WTC11 (cell line): ENCODE results near the gene KIF3B.
"Not testable (repeated sequence)": the region's sequence is repeated elsewhere in the genome, so short reads cannot be mapped to it uniquely, and the experiment has no call there.

Experiments used
- ESRRA ChIP-seq: sonication (generic); formaldehyde crosslinking; IDR thresholded peaks from 2 replicates; pipeline ENCODE4 v1.8.1; 2022; ENCODE audit warnings: mild to moderate bottlenecking, missing genetic modification reagents, borderline replicate concordance
- GTF2I ChIP-seq: fragments of 250-450 bp; sonication (Bioruptor Pico); conservative IDR thresholded peaks from 2 replicates; pipeline ENCODE4 v1.4.0; 2021; ENCODE audit warnings: mild to moderate bottlenecking
- IRF2 ChIP-seq: sonication (generic); formaldehyde crosslinking; IDR thresholded peaks from 2 replicates; pipeline ENCODE4 v1.8.0; 2022; ENCODE audit warnings: low read depth, missing genetic modification reagents, borderline replicate concordance
- JUN ChIP-seq: sonication (generic); formaldehyde crosslinking; IDR thresholded peaks from 2 replicates; pipeline ENCODE4 v1.8.0; 2023; ENCODE audit warnings: mild to moderate bottlenecking, missing genetic modification reagents
- KAT7 ChIP-seq: sonication (generic); formaldehyde crosslinking; IDR thresholded peaks from 2 replicates; pipeline ENCODE4 v1.8.1; 2023; ENCODE audit warnings: missing genetic modification reagents, mild to moderate bottlenecking, borderline replicate concordance
- NFYB ChIP-seq: sonication (generic); formaldehyde crosslinking; conservative IDR thresholded peaks from 2 replicates; pipeline ENCODE4 v1.8.0; 2022; ENCODE audit warnings: low read depth, missing genetic modification reagents
- TCF7 ChIP-seq: sonication (generic); formaldehyde crosslinking; IDR thresholded peaks from 2 replicates; pipeline ENCODE4 v1.8.0; 2022; ENCODE audit warnings: mild to moderate bottlenecking, low read depth, missing genetic modification reagents, moderate library complexity
- TEAD4 ChIP-seq: sonication (generic); formaldehyde crosslinking; IDR thresholded peaks from 2 replicates; pipeline ENCODE4 v1.8.0; 2022; ENCODE audit warnings: mild to moderate bottlenecking, missing genetic modification reagents
- TF ChIP-seq, protein P1 (sequence below): fragments of 200-600 bp; IDR thresholded peaks from 2 replicates; pipeline ENCODE4 v1.8.0; 2022; ENCODE audit warnings: antibody characterized with exemption
- TF ChIP-seq, protein P2 (sequence below): sonication (generic); formaldehyde crosslinking; IDR thresholded peaks from 2 replicates; pipeline ENCODE4 v1.8.1; 2022; ENCODE audit warnings: low read depth, mild to moderate bottlenecking, moderate library complexity, missing genetic modification reagents, borderline replicate concordance
- TF ChIP-seq, protein P3 (sequence below): sonication (generic); formaldehyde crosslinking; IDR thresholded peaks from 2 replicates; pipeline ENCODE4 v1.8.1; 2022; ENCODE audit warnings: mild to moderate bottlenecking, missing genetic modification reagents, moderate library complexity, borderline replicate concordance
- TF ChIP-seq, protein P4 (sequence below): sonication (generic); formaldehyde crosslinking; IDR thresholded peaks from 2 replicates; pipeline ENCODE4 v1.8.1; 2023; ENCODE audit warnings: mild to moderate bottlenecking, missing genetic modification reagents, moderate library complexity
- TF ChIP-seq, protein P5 (sequence below): sonication (generic); formaldehyde crosslinking; IDR thresholded peaks from 2 replicates; pipeline ENCODE4 v1.8.1; 2023; ENCODE audit warnings: mild to moderate bottlenecking, missing genetic modification reagents

DNA sequence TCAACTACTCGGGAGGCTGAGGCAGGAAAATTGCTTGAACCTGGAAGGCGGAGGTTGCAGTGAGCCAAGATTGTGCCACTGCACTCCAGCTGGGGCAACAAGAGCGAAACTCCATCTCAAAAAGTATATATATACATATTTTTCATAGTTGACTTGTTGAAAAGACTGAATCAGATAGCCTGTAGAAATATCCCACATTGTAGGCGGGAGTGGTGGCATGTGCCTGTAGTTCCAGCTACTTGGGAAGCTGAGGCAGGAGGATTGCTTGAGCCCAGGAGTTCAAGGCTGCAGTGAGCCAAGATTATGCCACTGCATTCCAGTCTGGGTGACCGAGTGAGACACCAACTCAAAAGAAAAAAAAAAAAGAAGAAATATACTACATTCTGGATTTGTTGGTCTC lies 46.3 kb downstream of the KIF3B start:
- TF ChIP-seq, protein P1, sequence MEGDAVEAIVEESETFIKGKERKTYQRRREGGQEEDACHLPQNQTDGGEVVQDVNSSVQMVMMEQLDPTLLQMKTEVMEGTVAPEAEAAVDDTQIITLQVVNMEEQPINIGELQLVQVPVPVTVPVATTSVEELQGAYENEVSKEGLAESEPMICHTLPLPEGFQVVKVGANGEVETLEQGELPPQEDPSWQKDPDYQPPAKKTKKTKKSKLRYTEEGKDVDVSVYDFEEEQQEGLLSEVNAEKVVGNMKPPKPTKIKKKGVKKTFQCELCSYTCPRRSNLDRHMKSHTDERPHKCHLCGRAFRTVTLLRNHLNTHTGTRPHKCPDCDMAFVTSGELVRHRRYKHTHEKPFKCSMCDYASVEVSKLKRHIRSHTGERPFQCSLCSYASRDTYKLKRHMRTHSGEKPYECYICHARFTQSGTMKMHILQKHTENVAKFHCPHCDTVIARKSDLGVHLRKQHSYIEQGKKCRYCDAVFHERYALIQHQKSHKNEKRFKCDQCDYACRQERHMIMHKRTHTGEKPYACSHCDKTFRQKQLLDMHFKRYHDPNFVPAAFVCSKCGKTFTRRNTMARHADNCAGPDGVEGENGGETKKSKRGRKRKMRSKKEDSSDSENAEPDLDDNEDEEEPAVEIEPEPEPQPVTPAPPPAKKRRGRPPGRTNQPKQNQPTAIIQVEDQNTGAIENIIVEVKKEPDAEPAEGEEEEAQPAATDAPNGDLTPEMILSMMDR: not testable (repeated sequence)
- TF ChIP-seq, protein P2, sequence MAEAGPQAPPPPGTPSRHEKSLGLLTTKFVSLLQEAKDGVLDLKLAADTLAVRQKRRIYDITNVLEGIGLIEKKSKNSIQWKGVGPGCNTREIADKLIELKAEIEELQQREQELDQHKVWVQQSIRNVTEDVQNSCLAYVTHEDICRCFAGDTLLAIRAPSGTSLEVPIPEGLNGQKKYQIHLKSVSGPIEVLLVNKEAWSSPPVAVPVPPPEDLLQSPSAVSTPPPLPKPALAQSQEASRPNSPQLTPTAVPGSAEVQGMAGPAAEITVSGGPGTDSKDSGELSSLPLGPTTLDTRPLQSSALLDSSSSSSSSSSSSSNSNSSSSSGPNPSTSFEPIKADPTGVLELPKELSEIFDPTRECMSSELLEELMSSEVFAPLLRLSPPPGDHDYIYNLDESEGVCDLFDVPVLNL (CRISPR knock-in tag): not testable (repeated sequence)
- TF ChIP-seq GTF2I (CRISPR knock-in tag); KAT7 (CRISPR knock-in tag); IRF2 (CRISPR knock-in tag); TEAD4 (CRISPR knock-in tag); ESRRA (CRISPR knock-in tag); TCF7; JUN (CRISPR knock-in tag); NFYB: not testable (repeated sequence)
- TF ChIP-seq, protein P3, sequence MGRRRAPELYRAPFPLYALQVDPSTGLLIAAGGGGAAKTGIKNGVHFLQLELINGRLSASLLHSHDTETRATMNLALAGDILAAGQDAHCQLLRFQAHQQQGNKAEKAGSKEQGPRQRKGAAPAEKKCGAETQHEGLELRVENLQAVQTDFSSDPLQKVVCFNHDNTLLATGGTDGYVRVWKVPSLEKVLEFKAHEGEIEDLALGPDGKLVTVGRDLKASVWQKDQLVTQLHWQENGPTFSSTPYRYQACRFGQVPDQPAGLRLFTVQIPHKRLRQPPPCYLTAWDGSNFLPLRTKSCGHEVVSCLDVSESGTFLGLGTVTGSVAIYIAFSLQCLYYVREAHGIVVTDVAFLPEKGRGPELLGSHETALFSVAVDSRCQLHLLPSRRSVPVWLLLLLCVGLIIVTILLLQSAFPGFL (CRISPR knock-in tag): not testable (repeated sequence)
- TF ChIP-seq, protein P4, sequence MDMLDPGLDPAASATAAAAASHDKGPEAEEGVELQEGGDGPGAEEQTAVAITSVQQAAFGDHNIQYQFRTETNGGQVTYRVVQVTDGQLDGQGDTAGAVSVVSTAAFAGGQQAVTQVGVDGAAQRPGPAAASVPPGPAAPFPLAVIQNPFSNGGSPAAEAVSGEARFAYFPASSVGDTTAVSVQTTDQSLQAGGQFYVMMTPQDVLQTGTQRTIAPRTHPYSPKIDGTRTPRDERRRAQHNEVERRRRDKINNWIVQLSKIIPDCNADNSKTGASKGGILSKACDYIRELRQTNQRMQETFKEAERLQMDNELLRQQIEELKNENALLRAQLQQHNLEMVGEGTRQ (CRISPR knock-in tag): not testable (repeated sequence)
- TF ChIP-seq, protein P5, sequence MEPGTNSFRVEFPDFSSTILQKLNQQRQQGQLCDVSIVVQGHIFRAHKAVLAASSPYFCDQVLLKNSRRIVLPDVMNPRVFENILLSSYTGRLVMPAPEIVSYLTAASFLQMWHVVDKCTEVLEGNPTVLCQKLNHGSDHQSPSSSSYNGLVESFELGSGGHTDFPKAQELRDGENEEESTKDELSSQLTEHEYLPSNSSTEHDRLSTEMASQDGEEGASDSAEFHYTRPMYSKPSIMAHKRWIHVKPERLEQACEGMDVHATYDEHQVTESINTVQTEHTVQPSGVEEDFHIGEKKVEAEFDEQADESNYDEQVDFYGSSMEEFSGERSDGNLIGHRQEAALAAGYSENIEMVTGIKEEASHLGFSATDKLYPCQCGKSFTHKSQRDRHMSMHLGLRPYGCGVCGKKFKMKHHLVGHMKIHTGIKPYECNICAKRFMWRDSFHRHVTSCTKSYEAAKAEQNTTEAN: not testable (repeated sequence)
